Measurements from ENCODE around the gene ABCF3.

- TF ChIP-seq CTCF (IDR thresholded peaks at IDR 0.05) (no peak), POLR2A (IDR thresholded peaks at IDR 0.05) (no peak), POLR2AphosphoS5 (IDR thresholded peaks at IDR 0.05; ENCODE audit: insufficient read depth in 1 of 2, low read depth in 1 of 2) (no peak)
These were observed 53.2 kb downstream of the ABCF3 start for GRCh38 chr3:184239221-184239620.

Data from vagina (tissue), 2 donors.